ENCODE data around the gene ARHGAP15.

Gene ARHGAP15

DNA sequence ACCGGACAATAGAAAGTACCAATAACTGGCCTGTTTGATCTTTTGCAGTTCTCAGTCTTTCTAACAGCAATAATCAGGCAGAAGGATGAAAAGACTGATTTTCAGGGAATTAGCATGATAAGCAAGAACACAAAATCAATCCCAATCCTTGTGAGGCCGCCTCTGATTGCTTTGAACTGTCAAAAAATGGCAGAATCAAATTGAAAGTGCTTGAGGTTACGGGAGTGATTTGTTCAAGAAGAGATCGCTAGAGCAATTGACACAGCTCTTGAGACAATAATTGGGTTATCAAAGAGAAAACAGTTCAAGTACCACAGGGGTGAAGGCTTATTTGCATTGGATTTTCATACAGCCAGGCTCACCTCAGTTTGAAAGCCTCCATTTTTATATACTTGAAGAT, 663.4 kb downstream of the ARHGAP15 start:
- no peak overlapping the region for H3K27ac ChIP-seq
- TF ChIP-seq, protein P1, sequence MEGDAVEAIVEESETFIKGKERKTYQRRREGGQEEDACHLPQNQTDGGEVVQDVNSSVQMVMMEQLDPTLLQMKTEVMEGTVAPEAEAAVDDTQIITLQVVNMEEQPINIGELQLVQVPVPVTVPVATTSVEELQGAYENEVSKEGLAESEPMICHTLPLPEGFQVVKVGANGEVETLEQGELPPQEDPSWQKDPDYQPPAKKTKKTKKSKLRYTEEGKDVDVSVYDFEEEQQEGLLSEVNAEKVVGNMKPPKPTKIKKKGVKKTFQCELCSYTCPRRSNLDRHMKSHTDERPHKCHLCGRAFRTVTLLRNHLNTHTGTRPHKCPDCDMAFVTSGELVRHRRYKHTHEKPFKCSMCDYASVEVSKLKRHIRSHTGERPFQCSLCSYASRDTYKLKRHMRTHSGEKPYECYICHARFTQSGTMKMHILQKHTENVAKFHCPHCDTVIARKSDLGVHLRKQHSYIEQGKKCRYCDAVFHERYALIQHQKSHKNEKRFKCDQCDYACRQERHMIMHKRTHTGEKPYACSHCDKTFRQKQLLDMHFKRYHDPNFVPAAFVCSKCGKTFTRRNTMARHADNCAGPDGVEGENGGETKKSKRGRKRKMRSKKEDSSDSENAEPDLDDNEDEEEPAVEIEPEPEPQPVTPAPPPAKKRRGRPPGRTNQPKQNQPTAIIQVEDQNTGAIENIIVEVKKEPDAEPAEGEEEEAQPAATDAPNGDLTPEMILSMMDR (conservative IDR thresholded peaks at IDR 0.05), result no peak

DNA sequence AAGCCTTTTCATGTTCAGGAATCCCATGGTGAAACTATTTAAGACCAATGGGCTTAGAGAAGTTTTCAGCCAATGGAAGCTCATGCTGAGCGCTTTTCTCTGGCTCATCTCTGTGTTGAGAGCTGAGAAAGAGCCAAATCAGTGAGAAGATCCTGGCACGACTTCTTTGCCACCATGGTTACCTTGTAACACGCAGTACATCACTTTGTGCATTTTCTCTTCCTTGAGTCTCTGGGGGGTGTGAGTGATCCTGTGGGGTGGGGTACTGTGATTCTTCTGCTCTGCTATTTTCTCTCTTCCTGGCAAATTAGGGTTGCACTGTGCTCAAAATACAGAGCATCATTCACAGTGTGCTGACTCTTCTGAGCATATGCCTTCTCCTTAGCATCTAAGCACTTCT, 664.2 kb downstream of the ARHGAP15 start:
- no peak overlapping the region for H3K27ac ChIP-seq
- TF ChIP-seq, protein P1 (conservative IDR thresholded peaks at IDR 0.05), result no peak

DNA sequence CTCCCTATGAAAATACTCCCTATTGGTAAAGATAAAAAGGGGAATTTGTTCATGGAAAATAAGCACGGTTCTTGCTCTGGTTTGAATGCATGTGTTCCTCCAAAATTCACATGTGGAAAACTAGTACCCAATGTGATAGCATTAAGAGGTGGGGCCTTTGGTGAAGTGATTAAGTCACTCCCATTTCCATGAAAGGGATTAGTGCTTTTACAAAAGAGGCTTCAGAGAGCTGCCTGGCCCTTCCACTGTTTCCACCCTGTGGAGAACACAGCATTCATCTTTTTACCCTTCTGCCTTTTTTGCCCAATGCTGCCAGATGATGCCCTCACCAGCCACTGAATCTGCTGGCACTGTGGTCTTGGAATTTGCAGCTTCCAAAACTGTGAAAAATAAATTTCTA, 666.8 kb downstream of the ARHGAP15 start:
- TF ChIP-seq, protein P1 (conservative IDR thresholded peaks at IDR 0.05), result no peak
- no peak overlapping the region for H3K27ac ChIP-seq

DNA sequence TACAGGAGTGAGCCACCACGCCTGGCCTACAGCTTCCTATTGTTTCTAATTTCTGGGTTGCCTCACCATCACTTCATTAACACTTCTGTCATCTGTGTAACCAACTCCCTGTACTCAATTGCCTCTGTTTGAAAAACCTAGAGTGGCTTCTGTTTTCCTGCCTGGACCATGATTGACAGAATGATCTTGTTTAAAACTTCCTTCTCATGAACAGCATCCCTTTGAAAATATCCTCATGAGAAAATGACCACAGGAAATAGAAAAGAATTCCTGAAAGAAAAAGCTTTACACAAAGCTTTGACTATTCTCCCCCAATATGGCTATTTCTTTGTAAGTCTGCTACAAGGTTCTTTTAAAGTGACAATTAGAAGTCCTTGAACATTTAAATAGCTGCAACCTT, 672.3 kb downstream of the ARHGAP15 start:
- TF ChIP-seq, protein P1 (conservative IDR thresholded peaks at IDR 0.05), result no peak
- no peak overlapping the region for H3K27ac ChIP-seq

DNA sequence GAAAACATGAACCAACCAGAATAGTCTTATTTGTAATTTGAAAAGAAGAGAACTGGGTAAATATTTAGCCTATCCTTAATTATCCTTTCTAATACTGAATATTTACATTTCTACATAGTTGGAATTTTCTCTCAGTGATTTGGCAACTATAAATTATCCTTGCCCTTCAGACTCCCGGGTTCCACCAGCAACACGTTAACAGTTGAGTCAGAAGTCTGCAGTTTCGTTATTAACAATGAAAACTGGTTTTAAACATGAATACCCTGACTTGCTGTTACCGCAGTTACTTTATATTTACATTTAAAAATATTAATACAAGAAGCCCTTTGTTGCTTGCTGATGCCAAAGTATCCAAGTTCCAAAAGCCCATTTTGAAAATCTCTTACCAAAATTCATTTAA, 673.0 kb downstream of the ARHGAP15 start:
- H3K27ac ChIP-seq, result no peak overlapping the region
- TF ChIP-seq, protein P1 (conservative IDR thresholded peaks at IDR 0.05), result no peak

DNA sequence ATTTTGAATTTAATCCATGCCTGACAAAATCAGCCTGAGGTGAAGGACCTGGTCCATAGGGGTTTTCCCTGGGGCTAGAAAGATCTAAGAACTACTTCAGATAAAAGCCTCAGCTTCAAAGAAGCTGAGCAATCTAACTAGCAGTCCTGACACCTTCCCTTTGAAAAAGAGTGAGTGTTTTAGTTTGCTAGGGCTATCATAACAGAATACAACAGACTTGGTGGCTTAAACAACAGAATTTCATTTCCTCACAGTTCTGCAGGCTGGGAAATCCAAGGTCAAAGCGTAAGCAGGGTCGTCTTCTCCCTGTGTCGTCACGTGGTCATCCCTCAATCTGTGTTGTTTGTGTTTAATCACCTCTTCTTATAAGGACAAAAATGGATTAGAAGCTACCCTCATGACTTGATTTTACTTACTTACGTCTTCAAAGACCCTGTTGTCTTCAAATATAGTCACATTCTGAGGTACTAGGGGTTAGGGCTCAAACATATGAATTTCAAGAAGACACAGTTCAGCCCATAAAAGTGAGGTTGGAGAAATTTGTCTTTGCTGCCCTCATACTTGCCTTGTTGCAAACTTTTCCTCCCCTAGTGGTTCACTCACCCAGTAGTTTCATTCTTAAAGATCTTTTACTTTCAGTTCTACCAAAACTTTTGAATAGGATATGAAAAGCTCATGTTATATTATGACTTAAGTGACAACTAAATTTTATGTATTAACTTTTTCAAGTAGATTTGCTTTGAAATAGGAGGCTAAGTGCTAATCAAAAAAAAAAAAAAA, 673.8 kb downstream of the ARHGAP15 start:
- H3K27ac ChIP-seq, result no peak overlapping the region

DNA sequence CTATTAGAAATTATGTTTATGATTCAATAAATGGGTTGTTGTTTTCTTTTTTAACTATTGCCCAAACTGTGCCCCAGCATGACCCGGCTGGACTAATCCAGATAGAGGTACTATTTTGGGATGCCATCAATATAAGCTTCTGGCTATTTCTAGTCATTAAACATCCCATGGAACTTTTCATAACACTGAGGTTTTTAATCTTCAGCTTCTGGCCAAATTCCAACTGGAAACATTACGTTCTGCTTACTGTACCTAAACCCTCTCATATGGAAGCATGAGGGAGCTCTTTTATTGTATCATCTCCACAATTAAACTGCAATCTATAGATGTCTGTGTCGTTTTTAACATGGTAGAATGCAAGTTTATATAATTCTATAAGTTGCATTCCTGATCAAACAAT, 674.7 kb downstream of the ARHGAP15 start:
- TF ChIP-seq, protein P1 (conservative IDR thresholded peaks at IDR 0.05), result no peak
- H3K27ac ChIP-seq, result no peak overlapping the region

More for the DNA sequence above, 673.8 kb downstream of the ARHGAP15 start:
- TF ChIP-seq, protein P1 (conservative IDR thresholded peaks at IDR 0.05), result no peak
